GM19463 (cell line): ENCODE measurements around the gene FAM181A.

Experiments used
- ATAC-seq: cut with Tn5 transposase; IDR thresholded peaks from one replicate; pipeline ENCODE4 v1.9.1; 2021; ENCODE audit warnings: mild to moderate bottlenecking, moderate library complexity; ENCODE audit not compliant: unreplicated experiment

FAM181A gene

GRCh38 chr14:93960774-93961438, 33.8 kb downstream of the FAM181A start:
- ATAC-seq = no peak

GRCh38 chr14:93961620-93962019, 34.5 kb downstream of the FAM181A start:
- ATAC-seq = no peak

- peak; percentile 38 for ATAC-seq
Measured at GRCh38 chr14:93962701-93963601, 35.8 kb downstream of the FAM181A start.

GRCh38 chr14:93963692-93964091, 36.5 kb downstream of the FAM181A start:
- ATAC-seq = no peak

GRCh38 chr14:93964281-93964680, 37.1 kb downstream of the FAM181A start:
- ATAC-seq = no peak

GRCh38 chr14:93964820-93965286, 37.7 kb downstream of the FAM181A start:
- no peak for ATAC-seq

GRCh38 chr14:93965287-93965821, 38.2 kb downstream of the FAM181A start:
- ATAC-seq = no peak

- no peak for ATAC-seq
Measured at GRCh38 chr14:93965946-93966474, 38.9 kb downstream of the FAM181A start.

- ATAC-seq = peak; percentile 33
Measured at GRCh38 chr14:93967637-93968250, 40.6 kb downstream of the FAM181A start.

GRCh38 chr14:93969082-93969828, 42.1 kb downstream of the FAM181A start:
- ATAC-seq = peak; percentile 21

- ATAC-seq = peak; percentile 15
Measured at GRCh38 chr14:93970585-93970964, 43.4 kb downstream of the FAM181A start.

- ATAC-seq = peak; percentile 28
Measured at GRCh38 chr14:93970965-93971634, 44.0 kb downstream of the FAM181A start.

- no peak for ATAC-seq
Measured at GRCh38 chr14:93971635-93972027, 44.5 kb downstream of the FAM181A start.

- ATAC-seq = no peak
Measured at GRCh38 chr14:93972618-93973205, 45.6 kb downstream of the FAM181A start.

GRCh38 chr14:93973607-93974006, 46.5 kb downstream of the FAM181A start:
- ATAC-seq = no peak

- ATAC-seq = no peak
Measured at GRCh38 chr14:93974299-93974698, 47.2 kb downstream of the FAM181A start.

GRCh38 chr14:93974833-93975232, 47.7 kb downstream of the FAM181A start:
- ATAC-seq = no peak

- ATAC-seq = peak; percentile 61
Measured at GRCh38 chr14:93975791-93976476, 48.8 kb downstream of the FAM181A start.
